Suprapubic skin (tissue), 4 donors: ENCODE measurements around the gene BHLHE41. TPM values are rescaled to one million over a fixed set of nuclear protein-coding genes. Genes with fewer than 3 reads are reported as not detected.
A peak's percentile ranks its signal among the peaks of the same experiment; 100 is the strongest.

ENCODE experiments used
- DNase-seq, 2 donors: peaks; one replicate each; pipeline ENCODE4 v3.0.0-alpha.2; 2019; ENCODE audit warnings: low spot score in 2 of 2
- H3K27ac ChIP-seq: fragments of 200-600 bp; sonication (generic); one replicate; pipeline ENCODE4 v1.5.1; 2019
- H3K27me3 ChIP-seq: fragments of 200-600 bp; sonication (generic); one replicate; pipeline ENCODE4 v1.5.1; 2019
- H3K36me3 ChIP-seq: fragments of 200-600 bp; sonication (generic); one replicate; pipeline ENCODE4 v1.5.1; 2019
- H3K4me1 ChIP-seq: fragments of 200-600 bp; sonication (generic); one replicate; pipeline ENCODE4 v1.5.1; 2019
- H3K4me3 ChIP-seq: fragments of 200-600 bp; sonication (generic); one replicate; pipeline ENCODE4 v1.5.1; 2019; ENCODE audit warnings: mild to moderate bottlenecking
- H3K9me3 ChIP-seq: fragments of 200-600 bp; sonication (generic); one replicate; pipeline ENCODE4 v1.5.1; 2019
- EP300 ChIP-seq: sonication (generic); formaldehyde crosslinking; IDR thresholded peaks from one replicate; pipeline ENCODE4 v1.6.1; 2017; ENCODE audit warnings: antibody characterized with exemption
- POLR2A ChIP-seq, 2 donors: fragments of 450-650 bp; IDR thresholded peaks; one replicate each; pipeline ENCODE4 v1.6.1; 2017; ENCODE audit warnings: antibody characterized with exemption in 2 of 2, mild to moderate bottlenecking in 2 of 2, moderate library complexity in 2 of 2
- POLR2AphosphoS5 ChIP-seq, 3 donors: sonication (generic); formaldehyde crosslinking; IDR thresholded peaks; one replicate each; pipeline ENCODE4 v1.6.1; 2017; ENCODE audit warnings: antibody characterized with exemption in 3 of 3
- WGBS: methylation state at CpG from one replicate; pipeline ENCODE4 v1.1.5; 2018; 5-methylcytosine and 5-hydroxymethylcytosine counted together
- total RNA-seq, 4 donors: library from RNA; depleted of rRNA; stranded (reverse); fragments of >200 nt; gene quantifications; one replicate each; pipeline ENCODE4 v1.1.0, GENCODE V29; 2016
- TF ChIP-seq, protein P1 (sequence below), 2 donors: fragments of 200-600 bp in 1 of 2; fragments of 450-650 bp in 1 of 2; sonication (generic) in 1 of 2; IDR thresholded peaks; one replicate each; pipeline ENCODE4 v1.5.1; 2016 to 2019; ENCODE audit warnings: antibody characterized with exemption in 2 of 2, mild to moderate bottlenecking in 1 of 2, moderate library complexity in 1 of 2

The BHLHE41 gene
- total RNA-seq, 4 donors from 2014 or later, result 2.5 to 7.2 (median 5.6) TPM

DNA sequence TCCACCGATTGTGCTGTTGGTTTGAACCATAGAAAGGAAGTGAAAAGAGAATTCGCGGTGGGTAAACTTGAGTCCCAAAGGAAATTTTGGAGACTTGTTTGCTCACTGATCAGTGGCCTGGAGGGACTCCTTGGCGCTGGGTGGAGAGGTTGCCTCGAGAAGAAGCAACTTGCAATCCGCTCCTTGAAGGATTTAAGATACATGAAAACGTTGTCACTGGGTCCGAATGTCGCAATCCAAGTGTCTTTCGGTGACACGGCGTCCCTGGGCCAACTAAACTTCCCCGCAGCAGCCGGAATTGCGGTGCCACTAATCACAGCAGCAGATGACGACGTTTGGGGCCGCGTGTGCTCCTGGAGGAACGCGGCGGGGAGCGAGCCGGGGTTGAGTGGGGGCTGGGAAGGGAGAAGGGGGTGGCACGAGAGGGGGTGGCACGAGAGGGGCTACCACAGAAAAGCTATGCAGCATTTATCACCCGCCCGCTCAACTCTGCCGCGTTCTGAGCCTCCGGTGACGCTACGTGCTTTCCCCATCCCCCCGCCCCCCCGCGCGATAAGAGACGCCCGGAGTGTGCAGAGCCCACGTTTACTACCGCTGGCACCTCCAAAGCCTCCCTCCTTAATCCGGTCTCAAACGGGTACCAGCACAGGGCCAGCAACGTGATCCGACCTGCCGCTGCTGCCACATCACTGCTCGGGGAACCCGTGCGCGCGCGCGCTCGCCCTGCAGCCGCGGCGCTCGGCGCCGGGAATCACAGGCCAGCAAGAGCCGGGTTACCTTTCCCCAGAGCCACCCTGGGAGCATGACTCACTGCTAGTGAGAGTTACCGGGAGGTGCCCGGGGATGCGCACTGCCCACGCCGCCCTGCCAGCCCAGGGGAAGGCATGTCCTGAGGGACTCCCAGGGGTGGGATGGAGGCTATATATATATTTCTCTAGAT, 833 bp upstream of the BHLHE41 start:
- 2% methylated on average over 11 of the region's 66 CpGs for WGBS
- peak; percentile 85 to 89 for DNase-seq
- H3K36me3 ChIP-seq, result no peaks in the 10 kb centered on the region
- no peaks in the 10 kb centered on the region for H3K27me3 ChIP-seq
- peak overlapping the region; percentile 87 for H3K27ac ChIP-seq
- H3K4me3 ChIP-seq, result peak overlapping the region; percentile 75
- peaks cover 57% of the 10 kb centered on the region for H3K4me1 ChIP-seq
- no peaks in the 10 kb centered on the region for H3K9me3 ChIP-seq
- TF ChIP-seq POLR2AphosphoS5 (IDR thresholded peaks at IDR 0.05) (peak in 1 of 3 donors; percentile 46), POLR2A (IDR thresholded peaks at IDR 0.05) (peak in 1 of 2 donors; percentile 29), EP300 (no peak)
- TF ChIP-seq, protein P1, sequence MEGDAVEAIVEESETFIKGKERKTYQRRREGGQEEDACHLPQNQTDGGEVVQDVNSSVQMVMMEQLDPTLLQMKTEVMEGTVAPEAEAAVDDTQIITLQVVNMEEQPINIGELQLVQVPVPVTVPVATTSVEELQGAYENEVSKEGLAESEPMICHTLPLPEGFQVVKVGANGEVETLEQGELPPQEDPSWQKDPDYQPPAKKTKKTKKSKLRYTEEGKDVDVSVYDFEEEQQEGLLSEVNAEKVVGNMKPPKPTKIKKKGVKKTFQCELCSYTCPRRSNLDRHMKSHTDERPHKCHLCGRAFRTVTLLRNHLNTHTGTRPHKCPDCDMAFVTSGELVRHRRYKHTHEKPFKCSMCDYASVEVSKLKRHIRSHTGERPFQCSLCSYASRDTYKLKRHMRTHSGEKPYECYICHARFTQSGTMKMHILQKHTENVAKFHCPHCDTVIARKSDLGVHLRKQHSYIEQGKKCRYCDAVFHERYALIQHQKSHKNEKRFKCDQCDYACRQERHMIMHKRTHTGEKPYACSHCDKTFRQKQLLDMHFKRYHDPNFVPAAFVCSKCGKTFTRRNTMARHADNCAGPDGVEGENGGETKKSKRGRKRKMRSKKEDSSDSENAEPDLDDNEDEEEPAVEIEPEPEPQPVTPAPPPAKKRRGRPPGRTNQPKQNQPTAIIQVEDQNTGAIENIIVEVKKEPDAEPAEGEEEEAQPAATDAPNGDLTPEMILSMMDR (IDR thresholded peaks at IDR 0.05), result no peak

DNA sequence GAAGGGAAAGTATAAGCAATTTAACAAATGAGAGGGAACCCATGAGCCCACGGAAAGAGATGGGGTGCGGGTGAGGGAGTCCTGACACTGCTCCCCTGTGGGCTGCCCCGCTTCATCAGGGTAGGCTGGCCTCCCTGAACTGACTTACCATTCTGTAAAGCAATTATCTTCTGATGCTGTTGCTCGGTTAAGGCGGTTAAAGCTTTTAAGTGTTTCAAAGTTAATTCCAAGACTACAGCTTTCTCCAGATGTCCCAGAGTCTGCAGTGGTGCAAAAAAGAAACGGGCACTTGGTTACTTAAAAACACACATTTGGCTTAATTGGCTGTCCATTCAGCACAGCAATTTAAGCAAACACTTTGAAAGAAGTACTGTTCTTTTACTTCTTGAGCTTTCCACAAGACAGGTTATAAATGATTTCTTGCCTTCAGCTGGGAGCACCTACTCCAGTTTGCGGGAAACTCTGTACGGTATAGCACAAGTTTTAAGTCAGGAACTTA, 1.3 kb downstream of the BHLHE41 start:
- Histone ChIP-seq H3K36me3 (no peaks in the 10 kb centered on the region), H3K27ac (peak overlapping the region; percentile 87), H3K4me1 (peaks cover 60% of the 10 kb centered on the region), H3K27me3 (no peaks in the 10 kb centered on the region), H3K4me3 (peak overlapping the region; percentile 75), H3K9me3 (no peaks in the 10 kb centered on the region)
- TF ChIP-seq POLR2AphosphoS5 (IDR thresholded peaks at IDR 0.05) (no peak), POLR2A (IDR thresholded peaks at IDR 0.05) (no peak), EP300 (no peak)
- TF ChIP-seq, protein P1 (IDR thresholded peaks at IDR 0.05), result no peak
- 14% methylated on average over 8 of the region's 8 CpGs for WGBS
- no peak for DNase-seq

DNA sequence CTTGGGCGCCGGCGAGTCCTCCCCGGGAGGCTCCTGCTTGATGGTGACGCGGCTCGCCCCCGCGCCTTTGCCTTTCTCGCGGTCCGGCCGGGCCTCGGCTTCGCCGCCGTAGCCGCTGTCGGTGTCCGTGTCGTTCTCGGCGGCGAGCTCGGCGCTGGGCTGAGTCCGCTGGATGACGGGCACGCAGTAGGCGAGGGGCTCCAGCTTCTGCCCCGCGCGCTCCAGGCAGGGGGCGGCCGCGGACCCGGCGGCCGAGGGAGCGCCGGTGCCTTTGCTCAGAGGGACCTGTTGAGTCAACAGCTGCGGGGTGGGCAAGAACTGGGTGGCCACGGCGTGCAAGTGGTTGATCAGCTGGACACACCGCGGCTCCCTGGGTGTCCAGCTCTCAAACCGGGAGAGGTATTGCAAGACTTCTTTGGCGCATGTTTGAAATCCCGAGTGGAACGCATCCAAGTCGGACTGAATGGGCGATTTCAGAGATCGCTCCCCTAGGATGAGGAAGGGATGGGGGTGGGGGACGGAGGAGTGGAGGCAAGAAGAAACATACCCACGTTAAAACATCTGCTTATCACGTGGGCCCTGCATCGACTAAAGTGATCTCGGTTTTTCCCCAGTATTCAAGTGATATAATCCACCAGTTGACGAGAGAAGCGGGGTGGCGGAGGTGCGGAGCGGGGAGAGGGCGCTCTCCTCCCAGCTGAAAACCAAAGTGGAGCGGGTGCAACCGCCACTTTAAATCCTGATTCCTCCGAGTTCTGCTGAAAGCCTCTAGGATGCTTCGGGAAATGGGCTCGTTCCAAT, 2.0 kb downstream of the BHLHE41 start:
- DNase-seq, result peak; percentile 83 to 85
- WGBS, result under 1% methylated on average over 27 of the region's 69 CpGs
- Histone ChIP-seq H3K27ac (peak overlapping the region; percentile 87), H3K27me3 (no peaks in the 10 kb centered on the region), H3K4me3 (peak overlapping the region; percentile 75), H3K36me3 (no peaks in the 10 kb centered on the region), H3K4me1 (peaks cover 57% of the 10 kb centered on the region), H3K9me3 (no peaks in the 10 kb centered on the region)
- TF ChIP-seq POLR2A (IDR thresholded peaks at IDR 0.05), result peak in 1 of 2 donors; percentile 14
- no peak for TF ChIP-seq EP300

DNA sequence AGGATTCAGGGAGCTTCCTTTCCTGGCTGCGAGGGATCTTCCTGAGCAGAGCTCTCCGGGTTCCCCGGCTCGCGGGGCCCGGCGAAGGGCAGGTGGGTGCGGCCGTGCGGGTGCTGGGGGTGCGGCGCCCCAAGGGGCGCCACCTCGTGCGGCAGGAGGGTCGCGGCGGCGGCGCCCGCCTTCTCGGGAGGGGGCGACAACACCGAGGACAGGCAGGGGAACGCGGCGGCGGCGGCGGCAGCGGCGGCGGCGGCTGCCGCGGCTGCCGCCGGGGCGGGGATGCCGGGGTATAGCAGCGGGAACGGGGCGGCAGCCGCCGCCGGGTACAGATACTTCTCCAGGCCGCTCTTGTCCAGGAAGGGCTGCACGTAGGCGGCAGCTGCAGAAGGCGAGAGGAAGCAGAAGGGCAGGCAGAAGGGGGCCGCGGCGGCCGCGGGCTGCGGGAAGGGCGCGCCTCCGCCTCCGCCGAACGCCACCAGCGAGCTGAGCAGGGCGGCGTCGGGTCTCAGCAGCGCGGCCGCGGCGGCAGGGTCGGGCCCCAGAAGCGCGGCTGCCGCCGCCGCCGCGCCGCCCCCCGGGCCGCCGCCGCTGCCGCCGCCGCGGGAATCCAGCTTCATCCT, 2.7 kb downstream of the BHLHE41 start:
- H3K36me3 ChIP-seq, result no peaks in the 10 kb centered on the region
- no peak for DNase-seq
- H3K4me3 ChIP-seq, result peak overlapping the region; percentile 75
- peaks cover 55% of the 10 kb centered on the region for H3K4me1 ChIP-seq
- peak overlapping the region; percentile 87 for H3K27ac ChIP-seq
- WGBS, result 3% methylated on average over 13 of the region's 88 CpGs
- no peaks in the 10 kb centered on the region for H3K9me3 ChIP-seq
- TF ChIP-seq POLR2AphosphoS5 (IDR thresholded peaks at IDR 0.05), result peak in 1 of 3 donors; percentile 13
- no peak for TF ChIP-seq POLR2A (IDR thresholded peaks at IDR 0.05)
- TF ChIP-seq, protein P1 (IDR thresholded peaks at IDR 0.05), result no peak
- no peak for TF ChIP-seq EP300
- H3K27me3 ChIP-seq, result no peaks in the 10 kb centered on the region

DNA sequence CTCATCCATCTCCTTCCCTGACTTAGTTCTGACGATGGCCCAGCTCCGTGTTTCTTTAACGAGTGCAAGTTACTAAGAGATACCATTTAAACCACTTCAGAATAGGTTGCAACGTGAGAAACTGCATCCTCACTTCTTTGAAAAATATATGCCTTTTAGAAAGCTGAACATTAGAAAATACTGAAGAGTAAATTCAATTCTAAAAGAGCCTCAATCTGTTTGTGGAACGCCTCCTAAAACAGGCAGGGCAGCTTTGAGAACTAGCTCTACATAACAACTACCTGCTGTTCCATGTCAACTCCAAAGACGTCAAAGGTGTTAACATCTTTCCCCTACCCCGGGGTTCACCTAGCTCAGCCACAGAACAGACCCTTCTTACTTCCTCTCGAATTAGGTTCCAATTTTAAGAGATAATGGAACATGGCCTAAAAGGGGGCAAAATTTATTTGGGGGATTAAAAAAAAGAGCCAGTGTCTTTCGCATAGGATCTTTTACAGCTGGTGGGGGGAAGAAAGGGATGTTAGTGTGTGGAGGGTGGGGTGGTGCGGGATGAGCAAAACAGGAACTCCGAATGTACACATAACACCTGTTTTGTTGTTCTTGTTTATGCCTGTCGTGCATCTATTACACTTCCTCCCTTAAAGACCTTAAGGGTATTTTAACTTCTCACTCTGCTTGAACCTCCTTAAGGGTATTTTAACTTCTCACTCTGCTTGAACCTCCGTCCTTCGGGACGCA, 3.3 kb downstream of the BHLHE41 start:
- no peaks in the 10 kb centered on the region for H3K9me3 ChIP-seq
- H3K27me3 ChIP-seq, result no peaks in the 10 kb centered on the region
- H3K36me3 ChIP-seq, result no peaks in the 10 kb centered on the region
- TF ChIP-seq POLR2AphosphoS5 (IDR thresholded peaks at IDR 0.05) (no peak), EP300 (no peak), POLR2A (IDR thresholded peaks at IDR 0.05) (no peak)
- TF ChIP-seq, protein P1 (IDR thresholded peaks at IDR 0.05), result no peak
- peaks cover 55% of the 10 kb centered on the region for H3K4me1 ChIP-seq
- DNase-seq, result no peak
- 34% methylated on average over 15 of the region's 15 CpGs for WGBS
- peak overlapping the region; percentile 87 for H3K27ac ChIP-seq
- peak overlapping the region; percentile 75 for H3K4me3 ChIP-seq
